Transverse colon (tissue), 4 donors: Measurements from ENCODE around the gene SDSL. TPM values are rescaled to one million over a fixed set of nuclear protein-coding genes. Genes with fewer than 3 reads are reported as not detected.

Source experiments
- DNase-seq: peaks from one replicate; pipeline ENCODE4 v3.0.0-alpha.2; 2019
- H3K27ac ChIP-seq, 4 donors: fragments of 200-600 bp; sonication (generic); 2 replicates each; pipeline ENCODE4 v1.5.1; 2016 to 2018; ENCODE audit warnings: inconsistent platforms in 4 of 4
- H3K27me3 ChIP-seq: fragments of 200-600 bp; sonication (generic); 2 replicates; pipeline ENCODE4 v1.5.1; 2017; ENCODE audit warnings: inconsistent platforms
- H3K36me3 ChIP-seq, 4 donors: fragments of 200-600 bp; sonication (generic); 2 replicates each; pipeline ENCODE4 v1.5.1; 2017 to 2019; ENCODE audit warnings: inconsistent platforms in 4 of 4
- H3K4me1 ChIP-seq, 4 donors: fragments of 200-600 bp; sonication (generic); 2 replicates each; pipeline ENCODE4 v1.5.1; 2017 to 2020; ENCODE audit warnings: inconsistent platforms in 4 of 4
- H3K4me3 ChIP-seq, 4 donors: fragments of 200-600 bp; sonication (generic); 1 replicate in 1 of 4; 2 replicates in 3 of 4; pipeline versions ENCODE4 v1.5.1 to v1.6.1; 2017 to 2019; ENCODE audit warnings: inconsistent platforms in 4 of 4
- H3K9me3 ChIP-seq, 2 donors: fragments of 200-600 bp; sonication (generic); 2 replicates each; pipeline ENCODE4 v1.5.1; 2017 to 2019; ENCODE audit warnings: inconsistent platforms in 2 of 2
- EP300 ChIP-seq: sonication (generic); formaldehyde crosslinking; IDR thresholded peaks from one replicate; pipeline ENCODE4 v1.6.1; 2017; ENCODE audit warnings: antibody characterized with exemption, low read depth
- POLR2A ChIP-seq: fragments of 450-650 bp; IDR thresholded peaks from one replicate; pipeline ENCODE4 v1.6.1; 2016; ENCODE audit warnings: antibody characterized with exemption, mild to moderate bottlenecking, moderate library complexity
- POLR2AphosphoS5 ChIP-seq, 3 donors: sonication (generic); formaldehyde crosslinking; IDR thresholded peaks; one replicate each; pipeline ENCODE4 v1.6.1; 2016; ENCODE audit warnings: antibody characterized with exemption in 3 of 3
- WGBS, 2 donors: methylation state at CpG; one replicate each; pipeline ENCODE4 v1.1.5; 2018; ENCODE audit warnings: low coverage in 1 of 2; 5-methylcytosine and 5-hydroxymethylcytosine counted together
- in situ Hi-C, 4 donors: fragments of 200-750 bp; cut with MboI; loops; one replicate each; pipeline versions ENCODE4 v1.15.0 to v1.15.1; 2017; ENCODE audit warnings: low sequenced_read_pairs in 3 of 4, low pct_ligation_motif_present in 1 of 4, low pct_unique_long_range_greater_than_20kb in 1 of 4
- intact Hi-C: fragments of 100-400 bp; cut with DNase I; formaldehyde crosslinking; loops from one replicate; pipeline ENCODE4 v1.15.1; 2023; ENCODE audit warnings: low total_unique reads
- total RNA-seq, 4 donors: library from RNA; depleted of rRNA; stranded (reverse); fragments of >200 nt; gene quantifications; one replicate each; pipeline ENCODE4 v1.1.0, GENCODE V29; 2016
- TF ChIP-seq, protein P1 (sequence below), 5 experiments: fragments of 200-600 bp in 3 of 5; fragments of 450-650 bp in 2 of 5; sonication (generic) in 3 of 5; IDR thresholded peaks; 1 replicate in 2 of 5; 2 replicates in 3 of 5; pipeline ENCODE4 v1.5.1; 2016 to 2017; ENCODE audit warnings: antibody characterized with exemption in 5 of 5, inconsistent platforms in 3 of 5, mild to moderate bottlenecking in 2 of 5, moderate library complexity in 1 of 5

The SDSL gene
- total RNA-seq, 4 donors from 2014 or later: 7.4 to 16.8 (median 13.1) TPM

- 88 to 100% methylated on average over 3 of the region's 3 CpGs for WGBS, 2 donors
- Histone ChIP-seq H3K4me3 (no peak overlapping the region), H3K9me3 (no peaks in the 10 kb centered on the region), H3K4me1 (no peaks in the 10 kb centered on the region), H3K36me3 (peaks cover 0 to 6% (median 0%) of the 10 kb centered on the region in 4 donors), H3K27me3 (no peaks in the 10 kb centered on the region), H3K27ac (no peak overlapping the region)
- DNase-seq: no peak
- TF ChIP-seq POLR2AphosphoS5 (IDR thresholded peaks at IDR 0.05) (no peak), POLR2A (no peak), EP300 (no peak)
- TF ChIP-seq, protein P1, sequence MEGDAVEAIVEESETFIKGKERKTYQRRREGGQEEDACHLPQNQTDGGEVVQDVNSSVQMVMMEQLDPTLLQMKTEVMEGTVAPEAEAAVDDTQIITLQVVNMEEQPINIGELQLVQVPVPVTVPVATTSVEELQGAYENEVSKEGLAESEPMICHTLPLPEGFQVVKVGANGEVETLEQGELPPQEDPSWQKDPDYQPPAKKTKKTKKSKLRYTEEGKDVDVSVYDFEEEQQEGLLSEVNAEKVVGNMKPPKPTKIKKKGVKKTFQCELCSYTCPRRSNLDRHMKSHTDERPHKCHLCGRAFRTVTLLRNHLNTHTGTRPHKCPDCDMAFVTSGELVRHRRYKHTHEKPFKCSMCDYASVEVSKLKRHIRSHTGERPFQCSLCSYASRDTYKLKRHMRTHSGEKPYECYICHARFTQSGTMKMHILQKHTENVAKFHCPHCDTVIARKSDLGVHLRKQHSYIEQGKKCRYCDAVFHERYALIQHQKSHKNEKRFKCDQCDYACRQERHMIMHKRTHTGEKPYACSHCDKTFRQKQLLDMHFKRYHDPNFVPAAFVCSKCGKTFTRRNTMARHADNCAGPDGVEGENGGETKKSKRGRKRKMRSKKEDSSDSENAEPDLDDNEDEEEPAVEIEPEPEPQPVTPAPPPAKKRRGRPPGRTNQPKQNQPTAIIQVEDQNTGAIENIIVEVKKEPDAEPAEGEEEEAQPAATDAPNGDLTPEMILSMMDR (IDR thresholded peaks at IDR 0.05): no peak
- intact Hi-C loops: no loop called here
- in situ Hi-C loops: no loop called here
Observed at GRCh38 chr12:113378291-113378690, 43.9 kb upstream of the SDSL start.

DNA sequence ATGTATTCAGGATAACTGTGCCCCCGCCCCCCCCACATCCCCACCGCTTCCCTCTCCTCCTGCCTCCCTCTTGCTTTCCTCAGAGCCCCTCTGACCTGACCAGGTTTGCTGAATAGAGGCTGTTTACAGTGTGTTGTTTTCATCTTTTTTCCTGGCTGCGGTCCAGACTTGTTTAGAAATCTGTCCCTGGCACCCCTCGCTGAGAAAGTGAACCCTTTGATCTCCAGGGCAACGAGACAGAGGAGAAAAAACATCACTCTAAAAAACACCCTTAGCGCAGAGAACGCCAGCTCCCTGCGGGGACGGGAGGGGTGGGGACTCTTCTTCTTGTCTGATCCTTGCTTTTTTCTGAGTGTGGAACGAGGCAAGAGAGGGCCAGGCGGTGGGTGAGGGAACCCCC is 41.0 kb upstream of the SDSL start:
- intact Hi-C loops: no loop called here

DNA sequence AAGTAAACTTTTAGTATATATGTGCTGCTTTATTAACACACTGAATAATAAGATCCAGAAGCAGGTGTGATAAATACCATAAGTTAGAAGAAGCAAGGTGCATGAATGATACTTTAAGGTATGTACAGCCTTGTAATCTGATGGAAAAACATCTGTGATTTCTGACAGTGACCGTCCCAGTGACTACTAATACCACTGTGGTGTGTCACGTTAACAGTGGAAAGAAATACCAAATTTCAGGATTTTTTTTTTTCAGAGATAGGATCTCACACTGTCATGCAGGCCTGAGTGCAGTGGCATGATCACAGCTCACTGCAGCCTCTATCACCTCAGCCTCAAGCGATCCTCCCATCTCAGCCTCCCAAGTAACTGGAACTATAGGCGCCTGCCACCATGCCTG is 40.0 kb upstream of the SDSL start:
- DNase-seq: no peak
- Histone ChIP-seq H3K9me3 (no peaks in the 10 kb centered on the region), H3K36me3 (peaks cover 0 to 3% (median 0%) of the 10 kb centered on the region in 4 donors), H3K4me3 (no peak overlapping the region), H3K27ac (no peak overlapping the region), H3K4me1 (no peaks in the 10 kb centered on the region), H3K27me3 (no peaks in the 10 kb centered on the region)
- in situ Hi-C loops: no loop called here
- 95 to 100% methylated on average over 2 to 4 of the region's 4 CpGs for WGBS, 2 donors
- intact Hi-C loops: no loop called here
- TF ChIP-seq POLR2A (no peak), EP300 (no peak)

More for the DNA sequence above, 41.0 kb upstream of the SDSL start:
- H3K9me3 ChIP-seq: no peaks in the 10 kb centered on the region
- TF ChIP-seq EP300 (no peak), POLR2A (no peak), POLR2AphosphoS5 (IDR thresholded peaks at IDR 0.05) (no peak)
- TF ChIP-seq, protein P1 (IDR thresholded peaks at IDR 0.05): no peak
- in situ Hi-C loops: no loop called here
- H3K4me1 ChIP-seq: no peaks in the 10 kb centered on the region
- no peak for DNase-seq
- no peaks in the 10 kb centered on the region for H3K27me3 ChIP-seq
- WGBS, 2 donors: 87 to 100% methylated on average over 1 to 11 of the region's 11 CpGs
- H3K4me3 ChIP-seq: no peak overlapping the region
- H3K27ac ChIP-seq: no peak overlapping the region
- peaks cover 0 to 3% (median 0%) of the 10 kb centered on the region in 4 donors for H3K36me3 ChIP-seq

DNA sequence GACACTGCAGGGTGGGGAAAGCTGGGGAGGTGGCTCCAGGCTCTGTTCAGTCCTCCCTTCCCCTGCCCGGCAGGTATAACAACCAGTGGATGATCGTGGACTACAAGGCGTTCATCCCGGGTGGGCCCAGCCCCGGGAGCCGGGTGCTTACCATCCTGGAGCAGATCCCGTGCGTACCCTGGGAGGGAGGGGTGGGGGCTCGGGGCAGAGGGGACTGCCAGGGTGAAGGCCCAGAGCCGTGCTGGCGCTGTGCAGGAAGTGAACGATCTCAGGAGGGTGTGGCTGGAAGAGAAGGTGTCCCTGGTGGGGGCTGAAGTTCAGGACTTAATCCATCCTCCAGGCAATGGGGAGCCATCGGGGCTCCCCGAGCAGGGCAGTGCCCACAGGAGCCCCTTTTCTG is 37.4 kb upstream of the SDSL start:
- Histone ChIP-seq H3K36me3 (peaks cover 0 to 3% (median 0%) of the 10 kb centered on the region in 4 donors), H3K4me3 (no peak overlapping the region), H3K27ac (no peak overlapping the region), H3K27me3 (no peaks in the 10 kb centered on the region), H3K4me1 (no peaks in the 10 kb centered on the region), H3K9me3 (no peaks in the 10 kb centered on the region)
- intact Hi-C loops: no loop called here
- 83% methylated on average over 14 of the region's 14 CpGs; no CpG with 5 or more reads in 1 of the 2 donors for WGBS, 2 donors
- TF ChIP-seq EP300 (no peak), POLR2A (no peak), POLR2AphosphoS5 (IDR thresholded peaks at IDR 0.05) (no peak)
- TF ChIP-seq, protein P1 (IDR thresholded peaks at IDR 0.05): no peak
- in situ Hi-C loops: no loop called here
- DNase-seq: no peak

- Histone ChIP-seq H3K4me3 (no peak overlapping the region), H3K4me1 (no peaks in the 10 kb centered on the region), H3K36me3 (peaks cover 0 to 3% (median 0%) of the 10 kb centered on the region in 4 donors), H3K27me3 (no peaks in the 10 kb centered on the region), H3K9me3 (no peaks in the 10 kb centered on the region), H3K27ac (no peak overlapping the region)
- TF ChIP-seq, protein P1 (IDR thresholded peaks at IDR 0.05): no peak
- TF ChIP-seq POLR2A (no peak), EP300 (no peak), POLR2AphosphoS5 (IDR thresholded peaks at IDR 0.05) (no peak)
- 73 to 95% methylated on average over 2 to 6 of the region's 6 CpGs for WGBS, 2 donors
- no peak for DNase-seq
- intact Hi-C loops: no loop called here
- in situ Hi-C loops: no loop called here
Observed at GRCh38 chr12:113385282-113385882, 36.8 kb upstream of the SDSL start.
